Muscle layer of duodenum (tissue), 2 donors: ENCODE data around the gene MSANTD2.

Source experiments
- H3K27ac ChIP-seq: one replicate; pipeline ENCODE4 v1.7.0; 2013; ENCODE audit warnings: mild to moderate bottlenecking, low read length
- H3K27me3 ChIP-seq: one replicate; pipeline ENCODE4 v1.7.0; 2013; ENCODE audit warnings: low read depth, mild to moderate bottlenecking, control low read depth, low read length
- H3K36me3 ChIP-seq, 2 donors: one replicate each; pipeline ENCODE4 v1.7.0; 2013; ENCODE audit warnings: low read length in 2 of 2, control low read depth in 1 of 2, mild to moderate bottlenecking in 1 of 2; ENCODE audit not compliant: insufficient read depth in 2 of 2, control insufficient read depth in 1 of 2
- H3K4me1 ChIP-seq, 2 donors: one replicate each; pipeline ENCODE4 v1.7.0; 2013; ENCODE audit warnings: low read length in 2 of 2, mild to moderate bottlenecking in 2 of 2, control low read depth in 1 of 2, moderate library complexity in 1 of 2; ENCODE audit not compliant: insufficient read depth in 2 of 2, control insufficient read depth in 1 of 2
- H3K4me3 ChIP-seq, 2 donors: one replicate each; pipeline ENCODE4 v1.7.0; 2013; ENCODE audit warnings: low read length in 2 of 2, low read depth in 1 of 2, mild to moderate bottlenecking in 1 of 2
- H3K9me3 ChIP-seq, 2 donors: one replicate each; pipeline ENCODE4 v1.7.0; 2013; ENCODE audit warnings: low read length in 2 of 2, control low read depth in 1 of 2, mild to moderate bottlenecking in 1 of 2; ENCODE audit not compliant: control insufficient read depth in 1 of 2
- donor health status: healthy.

MSANTD2 gene

DNA sequence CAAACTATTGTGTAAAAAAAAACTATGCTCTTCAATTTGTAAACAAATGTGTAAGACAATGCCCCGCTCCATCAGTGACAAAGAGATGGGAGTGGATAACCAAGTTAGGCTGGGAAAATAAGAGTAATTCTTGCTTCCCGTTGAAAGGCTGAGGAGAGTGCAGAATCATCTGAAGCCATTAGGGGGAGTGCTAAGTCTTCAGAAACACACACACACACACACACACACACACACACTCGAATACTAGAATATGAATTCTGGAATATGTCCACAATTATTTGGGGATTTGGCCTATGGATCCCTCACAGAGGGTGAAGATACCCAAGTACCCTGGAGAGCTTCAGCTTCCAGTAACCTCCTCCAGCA lies 37.3 kb upstream of the MSANTD2 start:
- H3K27me3 ChIP-seq, result peaks cover 41% of the 10 kb centered on the region
- H3K36me3 ChIP-seq, result no peaks in the 10 kb centered on the region
- no peak overlapping the region for H3K4me3 ChIP-seq
- peaks cover 0 to 12% of the 10 kb centered on the region in 2 donors for H3K4me1 ChIP-seq
- no peak overlapping the region for H3K27ac ChIP-seq
- no peaks in the 10 kb centered on the region for H3K9me3 ChIP-seq

DNA sequence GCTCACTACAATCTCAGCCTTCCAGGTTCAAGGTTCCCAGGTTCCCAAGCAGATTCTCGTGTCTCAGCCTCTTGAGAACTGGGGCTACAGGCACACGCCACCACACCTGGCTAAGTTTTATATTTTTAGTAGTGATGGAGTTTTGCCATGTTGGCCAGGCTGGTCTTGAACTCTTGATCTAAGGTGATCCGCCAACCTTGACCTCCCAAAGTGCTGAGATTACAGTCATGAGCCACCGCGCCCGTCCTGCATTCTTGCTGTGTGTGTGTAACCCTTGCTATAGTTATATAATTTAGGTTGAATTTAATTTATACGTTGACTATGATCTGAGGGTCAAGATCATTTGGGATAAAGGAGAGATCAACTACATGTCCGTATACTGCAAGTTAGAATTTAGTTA lies 35.7 kb upstream of the MSANTD2 start:
- Histone ChIP-seq H3K4me1 (peaks cover 0 to 12% of the 10 kb centered on the region in 2 donors), H3K27ac (no peak overlapping the region), H3K27me3 (peaks cover 28% of the 10 kb centered on the region), H3K4me3 (peak overlapping the region in 1 of 2 donors; percentile 43), H3K36me3 (no peaks in the 10 kb centered on the region), H3K9me3 (no peaks in the 10 kb centered on the region)

DNA sequence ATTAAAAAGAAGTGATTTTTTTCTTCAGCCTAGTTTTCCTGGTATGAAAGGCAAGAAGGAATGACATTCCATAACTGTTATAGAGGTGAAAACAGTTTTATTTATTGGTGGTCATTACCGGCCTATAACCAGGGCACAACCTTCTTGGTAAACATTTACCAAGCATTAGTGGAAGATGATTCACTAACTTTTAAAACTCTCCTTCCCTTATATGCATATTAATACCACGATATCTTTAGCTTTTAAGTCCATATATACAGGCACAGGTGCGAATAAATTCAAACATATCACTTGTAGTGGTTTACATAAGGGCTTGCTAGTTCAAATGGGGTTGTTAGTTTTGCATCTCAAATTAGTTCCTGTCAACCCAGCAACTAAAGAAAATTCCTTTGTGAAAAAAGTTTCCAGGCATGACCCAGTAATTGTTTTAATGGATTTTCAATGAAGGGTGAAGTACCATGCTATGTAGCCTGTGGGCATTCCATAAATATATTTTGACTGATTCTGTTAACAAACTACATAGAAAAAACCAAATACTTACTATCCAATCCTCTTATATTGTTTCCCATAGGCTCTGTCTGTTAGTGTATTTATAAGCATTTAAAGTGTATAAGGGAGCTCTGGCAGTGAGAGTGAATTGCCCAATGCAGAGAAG lies 34.4 kb upstream of the MSANTD2 start:
- Histone ChIP-seq H3K4me3 (no peak overlapping the region), H3K27me3 (peaks cover 19% of the 10 kb centered on the region), H3K4me1 (peaks cover 0 to 9% of the 10 kb centered on the region in 2 donors), H3K27ac (no peak overlapping the region), H3K36me3 (no peaks in the 10 kb centered on the region), H3K9me3 (no peaks in the 10 kb centered on the region)

DNA sequence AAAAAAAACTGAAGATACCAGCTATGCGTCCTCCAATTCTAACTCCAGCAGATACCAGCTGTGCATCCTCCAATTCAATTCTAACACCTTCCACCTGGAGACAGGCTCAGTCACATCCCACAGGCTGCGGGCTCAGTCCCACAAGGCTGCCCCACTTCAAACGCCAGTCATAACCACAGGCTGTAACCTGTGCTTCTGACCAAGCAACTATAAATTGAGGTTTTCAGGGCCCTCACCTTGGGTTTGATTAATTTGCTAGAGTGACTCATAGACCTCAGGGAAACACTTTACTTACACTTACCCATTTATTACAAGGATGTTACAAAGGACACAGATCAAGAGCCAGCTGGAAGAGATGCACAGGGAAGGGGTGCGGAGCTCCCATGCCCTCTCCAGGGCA lies 32.4 kb upstream of the MSANTD2 start:
- Histone ChIP-seq H3K9me3 (no peaks in the 10 kb centered on the region), H3K4me1 (no peaks in the 10 kb centered on the region), H3K4me3 (no peak overlapping the region), H3K27me3 (no peaks in the 10 kb centered on the region), H3K27ac (no peak overlapping the region), H3K36me3 (no peaks in the 10 kb centered on the region)

DNA sequence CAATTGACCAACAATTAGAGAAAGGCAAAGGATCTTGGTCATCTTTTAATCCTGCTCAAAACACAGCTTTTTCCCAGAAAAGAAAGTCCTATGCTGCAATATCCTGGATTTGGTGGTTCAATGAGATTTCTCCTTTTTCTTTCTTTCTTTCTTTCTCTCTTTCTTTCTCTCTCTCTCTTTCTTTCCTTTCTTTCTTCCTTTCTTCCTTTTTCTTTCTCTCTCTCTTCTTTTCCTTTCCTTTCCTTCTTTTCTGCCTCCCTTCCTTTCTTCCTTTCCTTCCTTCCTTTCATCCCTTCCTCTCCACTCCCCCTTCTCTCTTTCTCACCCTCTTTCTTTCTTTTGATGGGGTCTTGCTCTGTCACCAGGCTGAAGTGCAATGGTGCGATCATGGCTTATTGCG lies 31.7 kb upstream of the MSANTD2 start:
- H3K27ac ChIP-seq, result no peak overlapping the region
- no peaks in the 10 kb centered on the region for H3K9me3 ChIP-seq
- no peak overlapping the region for H3K4me3 ChIP-seq
- H3K36me3 ChIP-seq, result no peaks in the 10 kb centered on the region
- no peaks in the 10 kb centered on the region for H3K27me3 ChIP-seq
- H3K4me1 ChIP-seq, result no peaks in the 10 kb centered on the region

DNA sequence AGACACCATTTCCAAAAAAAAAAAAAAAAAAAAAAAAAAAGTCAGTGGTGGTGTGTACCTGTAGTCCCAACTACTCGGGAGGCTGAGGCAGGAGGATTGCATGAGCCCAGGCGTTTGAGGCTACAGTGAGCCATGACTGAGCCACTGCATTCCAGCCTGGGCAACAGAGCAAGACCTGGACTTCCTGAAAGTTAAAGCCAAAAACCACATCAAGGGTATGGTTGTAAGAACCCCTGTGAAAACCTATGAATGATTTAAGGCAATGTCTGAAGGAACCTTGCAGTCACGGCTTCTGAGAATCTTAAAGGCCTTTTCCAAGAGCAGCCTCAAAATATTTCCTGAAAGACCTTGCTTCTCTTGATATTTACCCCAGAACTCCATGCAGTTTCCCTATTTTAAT lies 30.5 kb upstream of the MSANTD2 start:
- Histone ChIP-seq H3K27ac (no peak overlapping the region), H3K36me3 (no peaks in the 10 kb centered on the region), H3K4me3 (no peak overlapping the region), H3K27me3 (peaks cover 3% of the 10 kb centered on the region), H3K4me1 (no peaks in the 10 kb centered on the region), H3K9me3 (no peaks in the 10 kb centered on the region)

DNA sequence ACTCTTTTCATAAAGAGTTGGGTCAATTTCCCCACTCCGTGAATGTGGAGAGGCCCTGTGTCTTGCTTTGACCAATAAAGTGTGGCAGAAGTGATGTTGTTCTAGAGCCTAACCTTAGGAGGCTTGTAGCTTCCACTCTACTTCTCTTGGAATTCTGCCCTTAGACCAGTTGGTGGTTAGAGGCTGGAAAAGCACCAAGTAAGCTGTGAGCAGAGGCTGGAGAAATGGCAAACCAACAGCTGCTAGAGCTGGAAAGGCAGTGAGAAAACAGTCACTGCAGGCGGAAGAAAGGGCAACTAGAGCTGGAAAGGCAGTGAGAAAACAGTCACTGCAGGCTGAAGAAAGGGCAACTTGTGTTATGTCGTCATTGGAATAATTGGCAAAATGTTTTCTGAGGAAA lies 29.8 kb upstream of the MSANTD2 start:
- Histone ChIP-seq H3K9me3 (no peaks in the 10 kb centered on the region), H3K27ac (no peak overlapping the region), H3K4me1 (no peaks in the 10 kb centered on the region), H3K36me3 (no peaks in the 10 kb centered on the region), H3K27me3 (peaks cover 4% of the 10 kb centered on the region), H3K4me3 (no peak overlapping the region)

DNA sequence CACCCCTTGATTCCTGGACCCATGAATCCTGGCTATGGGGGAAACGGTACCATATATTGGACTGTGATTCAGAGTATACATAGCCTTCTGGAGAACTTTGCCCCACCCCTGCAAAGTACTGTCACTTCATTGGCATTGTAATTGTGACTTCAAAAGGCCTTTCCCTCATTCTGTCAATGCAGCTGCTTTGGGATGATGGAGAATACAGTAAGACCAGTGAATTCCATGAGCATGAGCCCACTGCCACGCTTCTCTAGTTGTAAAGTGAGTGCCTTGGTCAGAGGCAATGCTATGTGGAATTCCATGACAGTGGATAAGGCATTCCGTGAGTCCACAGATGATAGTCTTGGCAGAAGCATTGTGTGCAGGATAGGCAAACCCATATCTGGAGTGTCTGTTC lies 25.7 kb upstream of the MSANTD2 start:
- H3K27me3 ChIP-seq, result peaks cover 4% of the 10 kb centered on the region
- no peaks in the 10 kb centered on the region for H3K9me3 ChIP-seq
- no peaks in the 10 kb centered on the region for H3K4me1 ChIP-seq
- no peak overlapping the region for H3K4me3 ChIP-seq
- no peak overlapping the region for H3K27ac ChIP-seq
- H3K36me3 ChIP-seq, result no peaks in the 10 kb centered on the region

DNA sequence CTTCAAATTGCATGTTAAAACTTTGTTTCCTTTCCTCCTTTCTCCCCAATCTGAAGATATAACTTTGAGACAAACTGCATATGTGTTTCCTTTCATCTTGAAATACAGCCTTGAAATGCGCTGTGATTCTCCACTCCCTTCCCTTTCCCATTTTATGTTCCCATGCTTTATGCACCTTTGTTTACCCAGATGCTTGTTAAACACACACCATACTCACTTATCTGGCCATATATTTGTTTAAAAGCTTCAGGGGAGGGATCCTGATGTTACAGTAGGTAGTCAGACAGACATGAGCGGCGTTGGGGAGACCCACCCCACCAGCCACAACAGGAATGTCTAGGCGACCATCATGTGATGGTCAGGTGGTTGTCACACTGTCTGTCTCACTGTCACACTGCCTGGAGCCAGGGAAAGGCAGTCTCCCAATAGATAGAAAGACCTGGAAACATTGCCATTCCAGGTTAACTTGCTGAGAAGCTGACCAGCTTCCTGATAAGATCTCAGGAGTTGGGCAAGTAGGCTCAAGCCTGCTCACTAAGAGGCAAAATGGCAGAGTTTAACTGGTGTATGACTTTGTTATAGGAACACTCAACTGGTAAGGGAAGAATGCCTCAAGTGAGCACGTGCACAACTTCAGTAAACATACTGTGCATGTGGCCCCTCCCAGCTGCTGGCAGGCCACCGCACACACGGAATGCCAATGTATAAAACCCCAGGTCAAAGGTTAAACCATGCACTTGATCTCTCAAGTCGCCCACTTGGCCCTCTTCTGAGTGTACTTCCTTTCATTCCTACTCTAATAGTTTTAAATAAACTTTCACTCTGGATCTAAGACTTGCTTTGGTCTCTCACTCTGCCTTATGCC lies 23.5 kb upstream of the MSANTD2 start:
- peaks cover 4% of the 10 kb centered on the region for H3K27me3 ChIP-seq
- no peaks in the 10 kb centered on the region for H3K4me1 ChIP-seq
- H3K27ac ChIP-seq, result no peak overlapping the region
- H3K4me3 ChIP-seq, result no peak overlapping the region
- no peaks in the 10 kb centered on the region for H3K9me3 ChIP-seq
- no peaks in the 10 kb centered on the region for H3K36me3 ChIP-seq

DNA sequence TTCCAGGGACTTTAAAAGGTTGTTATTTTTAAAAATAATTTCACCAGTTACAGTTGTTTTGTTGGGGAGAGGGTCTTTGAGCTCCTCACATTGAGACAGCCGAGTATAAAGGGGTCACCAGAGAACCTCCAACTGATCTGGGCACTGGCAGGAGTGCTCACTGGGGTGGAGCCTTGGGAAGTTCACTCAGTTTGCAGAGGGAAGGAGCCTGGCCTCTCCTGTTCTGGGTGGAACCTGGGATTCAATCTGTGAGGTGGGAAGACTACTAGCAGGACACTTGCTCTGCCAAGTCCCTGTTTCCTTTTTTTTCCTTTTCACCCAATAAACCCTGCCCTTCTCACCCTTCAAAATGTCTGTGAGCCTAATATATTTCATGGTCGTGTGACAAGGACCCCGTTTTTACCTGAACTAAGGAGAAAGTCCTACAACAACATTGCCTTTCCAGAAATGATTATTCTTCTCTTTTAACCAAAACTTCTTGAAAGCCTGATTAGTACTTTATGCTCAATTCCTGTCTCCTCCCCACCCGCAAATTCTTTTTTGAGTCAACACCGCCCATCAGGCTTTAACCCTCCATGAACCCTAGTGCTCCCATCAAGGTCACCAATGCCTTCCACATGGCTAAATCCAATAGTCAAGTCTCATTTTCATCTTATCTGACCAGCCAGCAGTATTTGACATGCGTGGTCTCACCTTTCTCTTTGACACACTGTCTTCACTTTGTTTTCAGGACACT lies 22.0 kb upstream of the MSANTD2 start:
- Histone ChIP-seq H3K27me3 (peaks cover 4% of the 10 kb centered on the region), H3K4me1 (no peaks in the 10 kb centered on the region), H3K9me3 (no peaks in the 10 kb centered on the region), H3K4me3 (no peak overlapping the region), H3K36me3 (no peaks in the 10 kb centered on the region), H3K27ac (no peak overlapping the region)

DNA sequence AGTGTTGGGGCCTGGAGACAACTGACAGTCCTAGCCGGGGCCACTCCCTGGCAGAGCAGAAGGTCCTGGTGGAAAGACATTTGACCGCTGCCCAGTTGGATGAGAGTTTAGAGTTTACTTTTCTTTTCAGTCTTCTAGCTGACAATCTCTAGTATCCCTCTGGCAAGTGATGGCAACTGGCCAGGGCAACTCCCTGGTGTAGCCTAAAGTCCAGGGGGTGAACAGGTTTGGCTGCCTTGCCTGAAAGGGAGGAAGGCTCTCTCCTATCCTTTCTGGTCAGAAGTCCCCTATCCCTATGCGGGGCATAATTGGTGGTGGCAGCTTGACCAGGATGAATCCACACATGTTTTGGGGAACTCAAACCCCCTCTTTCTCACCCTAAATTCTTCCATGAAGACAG lies 16.8 kb upstream of the MSANTD2 start:
- H3K27me3 ChIP-seq, result no peaks in the 10 kb centered on the region
- no peaks in the 10 kb centered on the region for H3K36me3 ChIP-seq
- no peak overlapping the region for H3K4me3 ChIP-seq
- H3K4me1 ChIP-seq, result no peaks in the 10 kb centered on the region
- H3K9me3 ChIP-seq, result no peaks in the 10 kb centered on the region
- H3K27ac ChIP-seq, result no peak overlapping the region
